Measurements from ENCODE around the gene RAP2C. TPM values are rescaled to one million over a fixed set of nuclear protein-coding genes. Genes with fewer than 3 reads are reported as not detected.

RAP2C gene
- total and polyA plus RNA-seq, 8 donors = 11.1 to 53.1 (median 18.7) TPM

- 71 to 100% (median 86%) methylated on average over 1 of the region's 1 CpG for WGBS, 5 donors
Measured at GRCh38 chrX:132258509-132258908, 39.3 kb upstream of the RAP2C start.

GRCh38 chrX:132257116-132257515 lies 37.9 kb upstream of the RAP2C start:
- H3K27me3 ChIP-seq = no peaks in the 10 kb centered on the region
- TF ChIP-seq CTCF (IDR thresholded peaks at IDR 0.05) (no peak), POLR2AphosphoS5 (IDR thresholded peaks at IDR 0.05) (no peak), POLR2A (IDR thresholded peaks at IDR 0.05) (no peak), EP300 (IDR thresholded peaks at IDR 0.05) (no peak)
- H3K36me3 ChIP-seq = no peaks in the 10 kb centered on the region
- no peak overlapping the region for H3K27ac ChIP-seq
- WGBS, 5 donors = 51 to 83% (median 70%) methylated on average over 2 of the region's 2 CpGs
- no peak for DNase-seq
- no peak overlapping the region for H3K4me3 ChIP-seq
- no peaks in the 10 kb centered on the region for H3K4me1 ChIP-seq
- H3K9me3 ChIP-seq = no peaks in the 10 kb centered on the region
- intact Hi-C loops (cut with DNase I; ENCODE audit: low total_unique reads) = no loop called here

More at GRCh38 chrX:132258509-132258908, 39.3 kb upstream of the RAP2C start:
- Histone ChIP-seq H3K36me3 (no peaks in the 10 kb centered on the region), H3K4me3 (no peak overlapping the region), H3K9me3 (no peaks in the 10 kb centered on the region), H3K27me3 (no peaks in the 10 kb centered on the region), H3K4me1 (no peaks in the 10 kb centered on the region), H3K27ac (no peak overlapping the region)
- no peak for TF ChIP-seq POLR2A (IDR thresholded peaks at IDR 0.05)
- TF ChIP-seq CTCF (IDR thresholded peaks at IDR 0.05) = no peak
- no peak for TF ChIP-seq POLR2AphosphoS5 (IDR thresholded peaks at IDR 0.05)
- no peak for TF ChIP-seq EP300 (IDR thresholded peaks at IDR 0.05)
- intact Hi-C loops (cut with DNase I; ENCODE audit: low total_unique reads) = no loop called here
- DNase-seq = no peak

- Histone ChIP-seq H3K27me3 (peaks cover 0 to 4% (median 0%) of the 10 kb centered on the region in 3 donors), H3K27ac (no peak overlapping the region), H3K4me3 (no peak overlapping the region), H3K9me3 (no peaks in the 10 kb centered on the region), H3K36me3 (no peaks in the 10 kb centered on the region), H3K4me1 (no peaks in the 10 kb centered on the region)
- TF ChIP-seq POLR2A (IDR thresholded peaks at IDR 0.05) (no peak), EP300 (IDR thresholded peaks at IDR 0.05) (no peak), POLR2AphosphoS5 (IDR thresholded peaks at IDR 0.05) (no peak)
- no peak for DNase-seq
- intact Hi-C loops (cut with DNase I; ENCODE audit: low total_unique reads) = no loop called here
- WGBS, 5 donors = 85 to 95% (median 93%) methylated on average over 5 of the region's 5 CpGs
Measured at GRCh38 chrX:132236121-132236520, 16.9 kb upstream of the RAP2C start.

GRCh38 chrX:132235488-132235887 lies 16.2 kb upstream of the RAP2C start:
- intact Hi-C loops (cut with DNase I; ENCODE audit: low total_unique reads) = no loop called here
- Histone ChIP-seq H3K36me3 (no peaks in the 10 kb centered on the region), H3K9me3 (no peaks in the 10 kb centered on the region), H3K27ac (no peak overlapping the region), H3K4me1 (no peaks in the 10 kb centered on the region), H3K27me3 (peaks cover 0 to 4% (median 0%) of the 10 kb centered on the region in 3 donors), H3K4me3 (no peak overlapping the region)
- no peak for DNase-seq
- 70 to 93% (median 87%) methylated on average over 5 of the region's 5 CpGs for WGBS, 5 donors
- TF ChIP-seq POLR2AphosphoS5 (IDR thresholded peaks at IDR 0.05) (no peak), POLR2A (IDR thresholded peaks at IDR 0.05) (no peak), EP300 (IDR thresholded peaks at IDR 0.05) (no peak), CTCF (IDR thresholded peaks at IDR 0.05) (no peak)

- H3K27ac ChIP-seq = no peak overlapping the region
- no peaks in the 10 kb centered on the region for H3K9me3 ChIP-seq
- WGBS, 5 donors = 77 to 92% (median 85%) methylated on average over 2 of the region's 2 CpGs
- H3K27me3 ChIP-seq = no peaks in the 10 kb centered on the region
- H3K36me3 ChIP-seq = no peaks in the 10 kb centered on the region
- H3K4me1 ChIP-seq = no peaks in the 10 kb centered on the region
- no peak for DNase-seq
- intact Hi-C loops (cut with DNase I; ENCODE audit: low total_unique reads) = no loop called here
- TF ChIP-seq POLR2A (IDR thresholded peaks at IDR 0.05) = no peak
- TF ChIP-seq EP300 (IDR thresholded peaks at IDR 0.05) = no peak
- no peak for TF ChIP-seq CTCF (IDR thresholded peaks at IDR 0.05)
- no peak for TF ChIP-seq POLR2AphosphoS5 (IDR thresholded peaks at IDR 0.05)
- H3K4me3 ChIP-seq = no peak overlapping the region
Measured at GRCh38 chrX:132231587-132231986, 12.3 kb upstream of the RAP2C start.

All from stomach (tissue), 9 donors.